GM12878 (cell line): Measurements from ENCODE around the gene PRUNE2. TPM values are rescaled to one million over a fixed set of nuclear protein-coding genes. Genes with fewer than 3 reads are reported as not detected.

Experiments
- ATAC-seq: fragments of 200-7000 bp; cut with Tn5 transposase; 3 replicates; pipeline ENCODE4 v1.9.1; 2020; ENCODE audit warnings: mild to moderate bottlenecking, moderate library complexity
- BruUV-seq: library from RNA; stranded (reverse); fragments of 400-500 nt; replicated peaks from 2 replicates; lab custom pipeline; 2021; lab: Mats Ljungman, UMichigan
- CTCF ChIA-PET: fragments of 300-600 bp; sonication (Branson Sonifier 250); formaldehyde crosslinking; extraction: SDS; loops from one replicate; lab custom pipeline; 2021; ENCODE audit warnings: inconsistent platforms; lab: Yijun Ruan, JAX
- POLR2A ChIA-PET: fragments of 350-600 bp; formaldehyde crosslinking; extraction: SDS; loops from one replicate; lab custom pipeline; 2021; ENCODE audit warnings: inconsistent platforms; lab: Charles Lee
- RAD21 ChIA-PET: fragments of 300-600 bp; sonication (Branson Sonifier 250); formaldehyde crosslinking; loops from one replicate; lab custom pipeline; 2023; ENCODE audit warnings: antibody characterized with exemption; ENCODE audit not compliant: unreplicated experiment; lab: Charles Lee
- SMC1A ChIA-PET: fragments of 300-600 bp; sonication (Branson Sonifier 250); formaldehyde crosslinking; loops from one replicate; lab custom pipeline; 2023; ENCODE audit not compliant: unreplicated experiment, uncharacterized antibody; lab: Charles Lee
- DNase-seq: peaks from one replicate; pipeline ENCODE4 v3.0.0-alpha.2; 2011; ENCODE audit warnings: low read depth, low spot score
- FAIRE-seq: peaks from 3 replicates; lab custom pipeline; 2011; peaks lifted over from hg19 to GRCh38; lab: Jason Lieb, UNC
- H2AFZ ChIP-seq: 2 replicates; pipeline ENCODE4 v1.6.0; 2011; ENCODE audit warnings: low read depth, low read length, control low read depth; ENCODE audit not compliant: control insufficient read depth
- H3K27ac ChIP-seq: 2 replicates; pipeline ENCODE4 v1.5.1; 2011; ENCODE audit warnings: control low read depth; ENCODE audit not compliant: control insufficient read depth, insufficient read depth
- H3K27me3 ChIP-seq, 2 experiments: replicated peaks in 1 of 2; 2 replicates each; pipeline versions ENCODE4 v1.6.0 to v1.6.1; 2011; ENCODE audit warnings: low read length in 1 of 2; ENCODE audit not compliant: control insufficient read depth in 2 of 2, insufficient read depth in 2 of 2
- H3K36me3 ChIP-seq, 2 experiments: 2 replicates each; pipeline ENCODE4 v1.5.1; 2011; ENCODE audit warnings: low read length in 1 of 2; ENCODE audit not compliant: control insufficient read depth in 2 of 2, insufficient read depth in 2 of 2
- H3K4me1 ChIP-seq: 2 replicates; pipeline ENCODE4 v1.6.1; 2011; ENCODE audit warnings: mild to moderate bottlenecking, low read length, moderate library complexity, mixed read lengths; ENCODE audit not compliant: control insufficient read depth, insufficient read depth
- H3K4me2 ChIP-seq: 2 replicates; pipeline ENCODE4 v1.6.0; 2011; ENCODE audit warnings: control low read depth; ENCODE audit not compliant: control insufficient read depth, insufficient read depth
- H3K4me3 ChIP-seq: fragments of 200-600 bp; sonication (generic); 2 replicates; pipeline ENCODE4 v1.5.1; 2016
- H3K79me2 ChIP-seq: 2 replicates; pipeline ENCODE4 v1.6.0; 2011; ENCODE audit warnings: low read length; ENCODE audit not compliant: control insufficient read depth, insufficient read depth
- H3K9ac ChIP-seq: 2 replicates; pipeline ENCODE4 v1.8.0; 2011; ENCODE audit warnings: low read length, control low read depth, mixed read lengths; ENCODE audit not compliant: control insufficient read depth, insufficient read depth
- H3K9me3 ChIP-seq: replicated peaks from 3 replicates; pipeline ENCODE4 v1.5.1; 2011; ENCODE audit warnings: mild to moderate bottlenecking, low read length; ENCODE audit not compliant: control insufficient read depth, insufficient read depth
- H4K20me1 ChIP-seq: 2 replicates; pipeline ENCODE4 v1.6.0; 2011; ENCODE audit not compliant: control insufficient read depth, insufficient read depth
- ATF7 ChIP-seq: fragments of 450-650 bp; IDR thresholded peaks from 2 replicates; pipeline ENCODE4 v1.6.1; 2016; ENCODE audit warnings: low read depth, mild to moderate bottlenecking
- CREB1 ChIP-seq: IDR thresholded peaks from 2 replicates; pipeline ENCODE4 v1.6.1; 2012; ENCODE audit warnings: low read depth, mild to moderate bottlenecking, inconsistent platforms
- DPF2 ChIP-seq: fragments of 450-650 bp; IDR thresholded peaks from 2 replicates; pipeline ENCODE4 v1.6.1; 2017; ENCODE audit warnings: mild to moderate bottlenecking
- E2F8 ChIP-seq: fragments of 450-650 bp; IDR thresholded peaks from 2 replicates; pipeline ENCODE4 v1.6.1; 2018; ENCODE audit warnings: mild to moderate bottlenecking, low read depth, moderate library complexity; ENCODE audit not compliant: partially characterized antibody
- GABPA ChIP-seq: IDR thresholded peaks from 2 replicates; pipeline ENCODE4 v1.6.1; 2014; ENCODE audit warnings: antibody characterized with exemption, low read depth, mild to moderate bottlenecking, inconsistent platforms
- JUND ChIP-seq: IDR thresholded peaks from 2 replicates; pipeline ENCODE4 v1.6.1; 2012; ENCODE audit warnings: low read depth, mild to moderate bottlenecking, low read length, improper control_type of control experiment, moderate library complexity
- REST ChIP-seq: IDR thresholded peaks from 2 replicates; pipeline ENCODE4 v1.6.1; 2012; ENCODE audit warnings: mild to moderate bottlenecking, low read depth, low read length
- SMARCA5 ChIP-seq: fragments of 450-650 bp; IDR thresholded peaks from 2 replicates; pipeline ENCODE4 v1.6.1; 2017; ENCODE audit warnings: mild to moderate bottlenecking
- SREBF2 ChIP-seq: IDR thresholded peaks from 2 replicates; pipeline ENCODE4 v1.6.1; 2012; ENCODE audit warnings: mild to moderate bottlenecking, low read length
- TCF3 ChIP-seq: IDR thresholded peaks from 2 replicates; pipeline ENCODE4 v1.6.1; 2012; ENCODE audit warnings: low read depth, mild to moderate bottlenecking, low read length, borderline replicate concordance; ENCODE audit not compliant: insufficient read depth
- WGBS: methylation state at CpG from one replicate; pipeline ENCODE4 v1.1.6; 2016; ENCODE audit warnings: low lambda C conversion rate; ENCODE audit not compliant: insufficient replicate concordance, insufficient coverage; ENCODE audit errors: missing lambda C conversion rate; 5-methylcytosine and 5-hydroxymethylcytosine counted together
- in situ Hi-C: fragments of 300-500 bp; cut with MboI; formaldehyde crosslinking; loops from 9 replicates; pipeline ENCODE4 v1.14.3; 2018; ENCODE audit warnings: mixed read lengths
- intact Hi-C: fragments of 100-400 bp; cut with micrococcal nuclease; formaldehyde crosslinking; loops from one replicate; pipeline ENCODE4 v1.14.2; 2022; ENCODE audit not compliant: unreplicated experiment
- polyA plus RNA-seq, 11 experiments: library from polyadenylated mRNA; depleted of rRNA in 4 of 11; unstranded in 6 of 11; stranded (reverse) in 5 of 11; fragments of >200 nt; fragmentation: Nextera tagmentation in 4 of 11; fragmentation: Illumina TruSeq in 1 of 11; extraction: Ambion mirVana in 4 of 11; extraction: Trizol in 1 of 11; gene quantifications; 1 replicate in 1 of 11; 2 replicates in 10 of 11; pipeline versions ENCODE4 v1.2.1 to v1.2.3, GENCODE V29; 2011 to 2016; ENCODE audit warnings: inconsistent platforms in 2 of 11, missing spikeins in 2 of 11, low read depth in 1 of 11
- total RNA-seq, 4 experiments: library from RNA; depleted of rRNA in 3 of 4; stranded (reverse); fragments of >200 nt in 3 of 4; fragmentation: Illumina TruSeq in 1 of 4; extraction: Trizol in 1 of 4; gene quantifications; 2 replicates each; pipeline versions ENCODE4 v1.2.1 to v1.2.3, GENCODE V29; 2013 to 2021

The PRUNE2 gene
- total and polyA plus RNA-seq, 10 of the 15 experiments (the other 5 are each of a cell fraction or from before 2014, with no cell fraction given), result 0.07 to 0.63 (median 0.25) TPM

- no peak for TF ChIP-seq REST
- TF ChIP-seq, all 136 proteins: peak for 0
Measured at GRCh38 chr9:76687861-76688391, 218.0 kb downstream of the PRUNE2 start (continued).

- Histone ChIP-seq H3K4me2 (no peak overlapping the region), H3K27me3 (peaks cover 2 to 13% of the 10 kb centered on the region in 2 experiments; a peak in 3 of 4 replicates), H3K4me3 (no peak overlapping the region), H3K9me3 (no peaks in the 10 kb centered on the region), H3K79me2 (no peaks in the 10 kb centered on the region), H3K36me3 (no peaks in the 10 kb centered on the region), H3K9ac (no peak overlapping the region), H3K27ac (no peak overlapping the region), H3K4me1 (no peaks in the 10 kb centered on the region), H4K20me1 (no peaks in the 10 kb centered on the region; the same call in 1 of the 2 replicates), H2AFZ (no peak overlapping the region)
- intact Hi-C loops, result no loop called here
- ChIA-PET CTCF (no interaction called here), POLR2A (no interaction called here), RAD21 (no interaction called here), SMC1A (no interaction called here)
- FAIRE-seq, result no peak
- BruUV-seq, result no TSS peak
- TF ChIP-seq SMARCA5 (no peak), TCF3 (no peak), SREBF2 (no peak), JUND (no peak), CREB1 (no peak), ATF7 (no peak), E2F8 (no peak), REST (no peak), DPF2 (no peak), GABPA (no peak)
- TF ChIP-seq, all 136 proteins: peak for 0
- DNase-seq, result no peak
- WGBS, result 21% methylated on average over 4 of the region's 4 CpGs
- ATAC-seq, result no peak
- in situ Hi-C loops, result no loop called here
Measured at GRCh38 chr9:76686756-76687155, 219.2 kb downstream of the PRUNE2 start.
